ENCODE results near the gene POLR2I.

GRCh38 chr19:36099166-36099785 is 15.4 kb downstream of the POLR2I start:
- TF ChIP-seq TAF1 (IDR thresholded peaks at IDR 0.05; ENCODE audit: low read depth, low read length), result no peak
- TF ChIP-seq SPI1 (IDR thresholded peaks at IDR 0.05; ENCODE audit: low read depth, low read length), result no peak
- no peak for TF ChIP-seq POLR2AphosphoS5 (IDR thresholded peaks at IDR 0.05; ENCODE audit: low read depth, low read length)
- TF ChIP-seq POLR2A (IDR thresholded peaks at IDR 0.05; ENCODE audit: low read depth, low read length), result no peak
- TF ChIP-seq PAX5 (IDR thresholded peaks at IDR 0.05; ENCODE audit: insufficient read depth, low read length, severe bottlenecking), result no peak

All from GM12891 (cell line).